GM12874 (cell line): ENCODE results near the gene MID1IP1.

Experiments
- CTCF ChIP-seq: IDR thresholded peaks from 2 replicates; pipeline ENCODE4 v1.5.1; 2011; ENCODE audit warnings: low read depth, mild to moderate bottlenecking, control low read depth, low read length, moderate library complexity; ENCODE audit not compliant: insufficient read depth

MID1IP1 gene

GRCh38 chrX:38800981-38801845, at the start of gene MID1IP1:
MID1IP1 (plus strand) TSS chrX:38801459; CDS start chrX:38804947, 3,488 bp downstream.
- no peak for TF ChIP-seq CTCF

GRCh38 chrX:38754102-38754790, 47.0 kb upstream of the MID1IP1 start:
- peak; percentile 38; the same call in 1 of the 2 replicates for TF ChIP-seq CTCF

- no peak for TF ChIP-seq CTCF
Observed at GRCh38 chrX:38754818-38755718, 46.2 kb upstream of the MID1IP1 start.

GRCh38 chrX:38760883-38761282, 40.4 kb upstream of the MID1IP1 start:
- no peak for TF ChIP-seq CTCF

GRCh38 chrX:38768079-38768478, 33.2 kb upstream of the MID1IP1 start:
- TF ChIP-seq CTCF: peak; percentile 8; the same call in 1 of the 2 replicates

GRCh38 chrX:38770152-38770551, 31.1 kb upstream of the MID1IP1 start:
- TF ChIP-seq CTCF: no peak
